Cardiac septum (tissue), 1 donor: Measurements from ENCODE around the gene KRTAP5-3. TPM values are rescaled to one million over a fixed set of nuclear protein-coding genes. Genes with fewer than 3 reads are reported as not detected.

Experiments used
- DNase-seq: peaks from one replicate; pipeline ENCODE4 v3.0.0-alpha.2; 2020; ENCODE audit warnings: low spot score
- intact Hi-C: fragments of 100-400 bp; cut with DNase I; formaldehyde crosslinking; loops from one replicate; pipeline ENCODE4 v1.14.0; 2022
- total RNA-seq: library from RNA; stranded (reverse); fragmentation: NEBNext Ultra II Directional; extraction: Animal tissue kit (Norgen Biotek cat#: 25700); gene quantifications from one replicate; pipeline ENCODE4 v1.2.1, GENCODE V29; 2021
- donor health status: DM: no; HTN: no; CAD: no.

KRTAP5-3 gene
- total RNA-seq, 1 donor from 2014 or later = not detected

- intact Hi-C loops = loop anchor here (1.0 kb wide), 1 partner anchor 11 kb away; no protein-coding TSS in a partner anchor
- DNase-seq = peak; percentile 92
These were observed 48.9 kb downstream of the KRTAP5-3 start for GRCh38 chr11:1559111-1559951.

GRCh38 chr11:1558775-1559110 lies 49.5 kb downstream of the KRTAP5-3 start:
- intact Hi-C loops = loop anchor here (1.0 kb wide), 1 partner anchor 10 kb away; no protein-coding TSS in a partner anchor
- DNase-seq = no peak

GRCh38 chr11:1557904-1558774 lies 50.1 kb downstream of the KRTAP5-3 start:
- DNase-seq = peak; percentile 81
- intact Hi-C loops = no loop called here

Other genes starting within 250 kb of the KRTAP5-3 start
- 0.16 TPM for gene BRSK2, start 218.5 kb downstream of the KRTAP5-3 start, total RNA-seq
- gene MOB2, start 121.7 kb downstream of the KRTAP5-3 start, total RNA-seq = 48.5 TPM
- 36.9 TPM for gene DUSP8, start 36.2 kb downstream of the KRTAP5-3 start, total RNA-seq
- gene KRTAP5-1, start 23.2 kb downstream of the KRTAP5-3 start, total RNA-seq = not detected
- gene KRTAP5-2, start 10.2 kb downstream of the KRTAP5-3 start, total RNA-seq = not detected
- gene KRTAP5-4, start 13.7 kb upstream of the KRTAP5-3 start, total RNA-seq = not detected
- gene KRTAP5-5, start 21.3 kb upstream of the KRTAP5-3 start, total RNA-seq = not detected
- not detected for gene KRTAP5-6, start 88.7 kb upstream of the KRTAP5-3 start, total RNA-seq
- gene IFITM10, start 142.1 kb upstream of the KRTAP5-3 start, total RNA-seq = 2.0 TPM
- 521 TPM for gene CTSD, start 155.5 kb upstream of the KRTAP5-3 start, total RNA-seq
- gene SYT8, start 226.5 kb upstream of the KRTAP5-3 start, total RNA-seq = not detected
- gene TNNI2, start 230.5 kb upstream of the KRTAP5-3 start, total RNA-seq = 0.78 TPM
- 35.1 TPM for gene LSP1, start 244.6 kb upstream of the KRTAP5-3 start, total RNA-seq